IMR-90 (cell line): ENCODE data around the gene CEP152. TPM values are rescaled to one million over a fixed set of nuclear protein-coding genes. Genes with fewer than 3 reads are reported as not detected.

Source experiments
- ATAC-seq: fragments of 200-7000 bp; cut with Tn5 transposase; 2 replicates; pipeline ENCODE4 v1.9.1; 2020; ENCODE audit warnings: low read depth, mild to moderate bottlenecking, moderate library complexity
- BruUV-seq: library from RNA; stranded (reverse); fragments of 400-500 nt; replicated peaks from 2 replicates; lab custom pipeline; 2021; lab: Mats Ljungman, UMichigan
- CTCF ChIA-PET: fragments of 300-600 bp; formaldehyde crosslinking; extraction: SDS; loops from one replicate; lab custom pipeline; 2021; ENCODE audit warnings: antibody characterized with exemption; lab: Yijun Ruan, JAX
- POLR2A ChIA-PET: fragments of 300-600 bp; sonication (Branson Sonifier 250); formaldehyde crosslinking; loops from one replicate; lab custom pipeline; 2022; ENCODE audit warnings: antibody characterized with exemption; ENCODE audit not compliant: unreplicated experiment; lab: Charles Lee
- DNase-seq: peaks from one replicate; pipeline ENCODE4 v3.0.0; 2013
- H2AFZ ChIP-seq: replicated peaks from 2 replicates; pipeline ENCODE3; 2013; ENCODE audit warnings: low read length, mild to moderate bottlenecking; ENCODE audit not compliant: poor library complexity
- H2AK5ac ChIP-seq: 2 replicates; pipeline ENCODE4 v1.6.1; 2013; ENCODE audit warnings: low read depth, low read length, inconsistent platforms
- H2AK9ac ChIP-seq: replicated peaks from 2 replicates; pipeline ENCODE3; 2013; ENCODE audit warnings: mild to moderate bottlenecking, low read depth, low read length, moderate library complexity; ENCODE audit not compliant: poor library complexity
- H2BK120ac ChIP-seq: 2 replicates; pipeline ENCODE4 v1.6.1; 2013; ENCODE audit warnings: low read depth, low read length, inconsistent platforms
- H2BK15ac ChIP-seq: 3 replicates; pipeline ENCODE4 v1.6.1; 2013; ENCODE audit warnings: low read depth, low read length, inconsistent platforms
- H2BK20ac ChIP-seq: 2 replicates; pipeline ENCODE4 v1.6.1; 2013; ENCODE audit warnings: low read depth, mild to moderate bottlenecking, inconsistent platforms, low read length, moderate library complexity
- H2BK5ac ChIP-seq: 2 replicates; pipeline ENCODE4 v1.6.1; 2013; ENCODE audit warnings: mild to moderate bottlenecking, low read depth, low read length, inconsistent platforms; ENCODE audit not compliant: poor library complexity, severe bottlenecking
- H3K14ac ChIP-seq: replicated peaks from 2 replicates; pipeline ENCODE4 v1.6.1; 2013; ENCODE audit warnings: low read depth, low read length, inconsistent platforms
- H3K18ac ChIP-seq: 2 replicates; pipeline ENCODE4 v1.6.1; 2013; ENCODE audit warnings: low read depth, low read length, control low read depth
- H3K23ac ChIP-seq: 2 replicates; pipeline ENCODE4 v1.6.1; 2013; ENCODE audit warnings: low read depth, low read length, inconsistent platforms
- H3K27ac ChIP-seq: 2 replicates; pipeline ENCODE4 v1.5.1; 2013; ENCODE audit warnings: mild to moderate bottlenecking, control low read depth, low read length; ENCODE audit not compliant: insufficient read depth
- H3K27me3 ChIP-seq: 2 replicates; pipeline ENCODE4 v1.6.1; 2013; ENCODE audit warnings: low read length; ENCODE audit not compliant: control insufficient read depth, insufficient read depth
- H3K36me3 ChIP-seq: 2 replicates; pipeline ENCODE4 v1.6.1; 2013; ENCODE audit warnings: low read length, mixed read lengths; ENCODE audit not compliant: control insufficient read depth, insufficient read depth
- H3K4ac ChIP-seq: 2 replicates; pipeline ENCODE4 v1.6.1; 2013; ENCODE audit warnings: low read depth, low read length, inconsistent platforms
- H3K4me1 ChIP-seq: 2 replicates; pipeline ENCODE4 v1.6.1; 2013; ENCODE audit warnings: low read length, mixed read lengths; ENCODE audit not compliant: control insufficient read depth, insufficient read depth
- H3K4me2 ChIP-seq: 2 replicates; pipeline ENCODE4 v1.6.1; 2013; ENCODE audit warnings: low read depth, mild to moderate bottlenecking, control low read depth, low read length, moderate library complexity
- H3K4me3 ChIP-seq: 2 replicates; pipeline ENCODE4 v1.5.1; 2013; ENCODE audit warnings: low read depth, mild to moderate bottlenecking, control low read depth, low read length, moderate library complexity; ENCODE audit not compliant: insufficient read depth
- H3K56ac ChIP-seq: 2 replicates; pipeline ENCODE4 v1.6.1; 2013; ENCODE audit warnings: low read length, inconsistent platforms; ENCODE audit not compliant: insufficient read depth; ENCODE audit errors: extremely low read depth
- H3K79me1 ChIP-seq, 2 experiments: 2 replicates each; pipeline ENCODE4 v1.6.1; 2013; ENCODE audit warnings: low read length in 2 of 2, inconsistent platforms in 1 of 2, low read depth in 1 of 2
- H3K9ac ChIP-seq: 2 replicates; pipeline ENCODE4 v1.6.1; 2013; ENCODE audit warnings: low read depth, low read length, control low read depth
- H3K9me1 ChIP-seq: 2 replicates; pipeline ENCODE4 v1.6.1; 2013; ENCODE audit warnings: low read length, inconsistent platforms; ENCODE audit not compliant: insufficient read depth
- H3K9me3 ChIP-seq: 2 replicates; pipeline ENCODE4 v1.6.1; 2013; ENCODE audit warnings: low read length; ENCODE audit not compliant: control insufficient read depth, insufficient read depth
- H4K20me1 ChIP-seq: 2 replicates; pipeline ENCODE4 v1.6.1; 2013; ENCODE audit warnings: low read length, inconsistent platforms; ENCODE audit not compliant: insufficient read depth
- H4K5ac ChIP-seq: 2 replicates; pipeline ENCODE4 v1.6.1; 2013; ENCODE audit warnings: mild to moderate bottlenecking, low read depth, low read length, control low read depth
- H4K8ac ChIP-seq, 2 experiments: 2 replicates each; pipeline ENCODE4 v1.6.1; 2013; ENCODE audit warnings: low read depth in 2 of 2, low read length in 2 of 2, control low read depth in 1 of 2, inconsistent platforms in 1 of 2
- H4K91ac ChIP-seq: 2 replicates; pipeline ENCODE4 v1.6.1; 2013; ENCODE audit warnings: low read depth, low read length, inconsistent platforms; ENCODE audit not compliant: insufficient read depth
- BHLHE40 ChIP-seq: fragments of 150-350 bp; IDR thresholded peaks from 2 replicates; pipeline ENCODE4 v1.6.1; 2016; ENCODE audit warnings: mild to moderate bottlenecking, low read depth, low read length
- MXI1 ChIP-seq: IDR thresholded peaks from 2 replicates; pipeline ENCODE4 v1.6.1; 2012; ENCODE audit warnings: low read depth, mild to moderate bottlenecking, low read length, moderate library complexity, borderline replicate concordance
- POLR2A ChIP-seq: IDR thresholded peaks from 2 replicates; pipeline ENCODE4 v1.6.1; 2012; ENCODE audit warnings: mild to moderate bottlenecking, low read depth, low read length
- RAD21 ChIP-seq: IDR thresholded peaks from 2 replicates; pipeline ENCODE4 v1.6.1; 2012; ENCODE audit warnings: low read length, improper control_type of control experiment
- dilution Hi-C: fragments of 300-500 bp; cut with HindIII; formaldehyde crosslinking; loops from one replicate; pipeline ENCODE4 v1.14.3; 2018; ENCODE audit warnings: low sequenced_read_pairs; ENCODE audit not compliant: unreplicated experiment
- in situ Hi-C: fragments of 300-500 bp; cut with MboI; formaldehyde crosslinking; loops from 3 replicates; pipeline ENCODE4 v1.14.3; 2019; ENCODE audit warnings: low sequenced_read_pairs, inconsistent platforms, mixed read lengths
- intact Hi-C: fragments of 100-400 bp; cut with micrococcal nuclease; formaldehyde crosslinking; loops from 2 replicates; pipeline ENCODE4 v1.10.0; 2022
- polyA plus RNA-seq, 3 experiments: library from polyadenylated mRNA; depleted of rRNA; stranded (reverse); fragments of >200 nt; gene quantifications; 2 replicates each; pipeline ENCODE4 v1.2.3, GENCODE V29; 2012; ENCODE audit warnings: low replicate concordance in 1 of 3
- total RNA-seq: library from RNA; depleted of rRNA; stranded (reverse); fragments of >200 nt; gene quantifications from 2 replicates; pipeline ENCODE4 v1.2.3, GENCODE V29; 2012

The CEP152 gene
- total and polyA plus RNA-seq, 2 of the 4 experiments (the other 2 are of a cell fraction) = 2.1 to 7.3 TPM

GRCh38 chr15:48693484-48693883, 117.4 kb downstream of the CEP152 start:
- Histone ChIP-seq H3K4me3 (no peak overlapping the region), H3K4me2 (peak overlapping the region; percentile 80; the same call in 1 of the 2 replicates), H3K4me1 (peaks cover 11% of the 10 kb centered on the region), H3K56ac (no peak overlapping the region), H2AFZ (no peak overlapping the region), H3K18ac (peak overlapping the region; percentile 98; the same call in 1 of the 2 replicates), H3K4ac (peak overlapping the region; percentile 32; the same call in 1 of the 2 replicates), H4K8ac (no peak overlapping the region), H2BK5ac (peak overlapping the region; percentile 64), H3K9ac (no peak overlapping the region), H2BK20ac (peak overlapping the region; percentile 67; the same call in 1 of the 2 replicates), H3K14ac (no peak overlapping the region), H4K91ac (no peak overlapping the region), H3K27ac (no peak overlapping the region), H4K5ac (no peak overlapping the region; the same call in 1 of the 2 replicates), H2BK15ac (peak overlapping the region; percentile 25; the same call in 2 of the 3 replicates), H3K9me1 (peaks cover 21% of the 10 kb centered on the region), H3K27me3 (no peaks in the 10 kb centered on the region), H2AK9ac (no peak overlapping the region), H3K36me3 (no peaks in the 10 kb centered on the region), H3K9me3 (no peaks in the 10 kb centered on the region), H3K79me1 (peaks cover 0 to 10% of the 10 kb centered on the region in 2 experiments; a peak in 2 of 4 replicates), H4K20me1 (no peaks in the 10 kb centered on the region), H2AK5ac (no peak overlapping the region), H2BK120ac (peak overlapping the region; percentile 84), H3K23ac (no peak overlapping the region)
- ChIA-PET CTCF (interaction anchor here (0.6 to 1.6 kb wide), 4 partner anchors 9 to 248 kb away, joined by 3 to 5 read pairs (median 4); no protein-coding TSS in a partner anchor), POLR2A (interaction anchor here (0.8 kb wide), 1 partner anchor 9 kb away, joined by 4 read pairs; no protein-coding TSS in a partner anchor)
- DNase-seq (peak; percentile 72), ATAC-seq (peak; percentile 36)
- BruUV-seq = no TSS peak
- intact Hi-C loops (no loop called here), in situ Hi-C loops (no loop called here), dilution Hi-C loops (no loop called here)
- TF ChIP-seq POLR2A (no peak), MXI1 (no peak), BHLHE40 (no peak), RAD21 (no peak)
